Measurements from ENCODE around the gene DNAJB5.

The DNAJB5 gene

DNA sequence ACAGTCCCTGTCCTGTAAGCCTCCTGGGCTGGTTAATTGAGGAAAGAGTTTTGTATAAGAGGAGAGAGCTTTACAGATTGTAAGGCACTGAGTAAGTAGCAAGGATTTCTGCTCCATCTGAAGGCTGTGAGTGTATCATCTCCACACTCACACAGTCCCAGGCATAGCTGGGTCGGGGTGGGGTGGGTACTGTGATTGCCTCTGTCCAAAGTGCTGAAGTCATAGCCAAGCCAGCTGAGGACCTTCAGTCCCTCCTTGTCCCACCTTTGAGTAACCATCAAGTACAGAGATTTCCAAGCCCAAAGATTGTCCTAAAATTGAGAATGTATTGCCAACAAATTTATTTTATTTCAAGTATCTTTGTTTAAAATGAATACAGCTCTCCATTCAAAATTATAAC is 5.5 kb upstream of the DNAJB5 start:
- no peak for DNase-seq (ENCODE audit: low read depth, low spot score)

DNA sequence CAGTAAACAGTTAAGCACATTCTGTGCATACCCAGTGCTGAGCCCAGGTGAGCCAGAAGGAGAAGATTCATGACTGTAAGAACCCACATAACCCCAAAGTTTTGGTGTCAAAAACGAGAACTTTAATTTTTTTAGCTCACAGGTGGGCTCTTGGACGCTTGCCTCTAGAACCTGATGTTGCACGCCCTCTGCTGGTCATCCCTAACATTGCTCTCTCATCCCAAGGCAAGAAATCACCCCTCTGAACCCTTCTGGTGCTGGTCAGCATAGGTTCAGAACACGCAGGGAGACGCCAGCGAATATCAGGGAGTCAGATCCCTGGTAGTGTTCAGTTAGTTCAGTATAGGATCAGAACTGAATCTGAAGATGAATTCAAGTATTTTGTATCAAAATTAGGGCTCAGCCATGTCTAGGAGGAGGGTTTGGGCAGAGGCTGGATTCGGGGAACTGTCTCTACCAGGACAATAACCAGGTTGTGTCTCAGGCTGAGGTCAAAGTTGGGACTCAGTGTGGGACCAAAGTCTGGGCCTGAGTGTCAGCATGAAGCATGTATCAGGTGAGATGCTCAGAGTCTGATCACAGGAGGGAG is 4.1 kb upstream of the DNAJB5 start:
- no peak for DNase-seq (ENCODE audit: low read depth, low spot score)

DNA sequence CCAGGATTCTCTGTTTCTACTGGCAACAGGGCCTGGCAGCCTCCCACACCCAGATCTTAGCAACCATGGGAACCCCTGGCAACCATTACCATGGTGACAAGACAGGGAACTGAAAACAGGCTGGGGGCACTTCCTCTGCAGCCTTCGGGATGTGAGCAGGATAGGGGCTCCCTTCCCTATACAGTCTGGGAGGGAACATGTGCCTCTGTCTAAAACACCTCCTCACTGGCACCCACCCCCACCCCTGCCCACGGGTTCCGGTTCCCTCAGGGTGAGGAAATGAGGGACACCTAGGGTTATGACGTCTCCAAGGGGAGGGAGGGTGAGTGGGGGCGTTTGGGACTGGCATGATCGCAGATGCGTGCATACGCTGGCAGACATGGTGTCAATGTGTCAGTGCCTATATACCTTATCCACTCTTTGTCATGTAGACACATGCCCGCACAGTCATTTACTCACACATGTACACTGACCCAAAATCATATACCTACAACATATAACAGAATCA is 3.0 kb upstream of the DNAJB5 start:
- DNase-seq (ENCODE audit: low read depth, low spot score): no peak

DNA sequence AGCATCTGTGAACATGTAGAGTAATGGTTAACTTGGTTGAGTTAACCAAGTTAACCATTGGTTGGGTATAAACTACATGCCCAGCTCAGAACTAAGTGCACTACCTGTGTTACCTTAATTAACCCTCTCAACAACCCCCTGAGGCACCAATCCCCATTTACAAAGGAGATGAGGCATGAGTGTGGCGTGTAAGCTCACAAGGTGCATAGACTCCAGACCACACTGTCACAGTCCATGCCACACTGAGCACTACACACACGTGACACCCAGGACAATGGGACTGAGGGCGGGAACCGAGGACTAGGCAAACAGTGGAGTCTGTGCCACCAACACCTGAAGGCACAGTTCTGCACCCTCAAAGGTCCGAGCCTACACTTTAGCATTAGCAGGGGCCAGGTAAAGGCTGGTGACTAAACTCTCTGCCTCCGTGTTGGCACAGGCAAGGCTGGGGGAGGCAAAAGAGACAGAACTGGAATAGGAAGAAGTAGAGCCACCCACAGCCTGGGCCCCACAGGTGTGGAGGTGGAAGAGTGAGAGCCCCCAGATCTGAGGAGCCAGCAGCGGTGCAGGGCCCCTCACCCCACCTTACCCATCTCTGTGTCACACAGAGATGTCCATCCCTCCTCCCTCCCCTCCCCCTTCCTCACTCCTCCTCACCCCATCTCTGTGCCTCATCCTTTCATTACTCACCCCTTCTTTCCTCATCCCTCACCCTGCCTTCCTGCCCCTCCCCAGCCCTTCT is 2.2 kb upstream of the DNAJB5 start:
- no peak for DNase-seq (ENCODE audit: low read depth, low spot score)

DNA sequence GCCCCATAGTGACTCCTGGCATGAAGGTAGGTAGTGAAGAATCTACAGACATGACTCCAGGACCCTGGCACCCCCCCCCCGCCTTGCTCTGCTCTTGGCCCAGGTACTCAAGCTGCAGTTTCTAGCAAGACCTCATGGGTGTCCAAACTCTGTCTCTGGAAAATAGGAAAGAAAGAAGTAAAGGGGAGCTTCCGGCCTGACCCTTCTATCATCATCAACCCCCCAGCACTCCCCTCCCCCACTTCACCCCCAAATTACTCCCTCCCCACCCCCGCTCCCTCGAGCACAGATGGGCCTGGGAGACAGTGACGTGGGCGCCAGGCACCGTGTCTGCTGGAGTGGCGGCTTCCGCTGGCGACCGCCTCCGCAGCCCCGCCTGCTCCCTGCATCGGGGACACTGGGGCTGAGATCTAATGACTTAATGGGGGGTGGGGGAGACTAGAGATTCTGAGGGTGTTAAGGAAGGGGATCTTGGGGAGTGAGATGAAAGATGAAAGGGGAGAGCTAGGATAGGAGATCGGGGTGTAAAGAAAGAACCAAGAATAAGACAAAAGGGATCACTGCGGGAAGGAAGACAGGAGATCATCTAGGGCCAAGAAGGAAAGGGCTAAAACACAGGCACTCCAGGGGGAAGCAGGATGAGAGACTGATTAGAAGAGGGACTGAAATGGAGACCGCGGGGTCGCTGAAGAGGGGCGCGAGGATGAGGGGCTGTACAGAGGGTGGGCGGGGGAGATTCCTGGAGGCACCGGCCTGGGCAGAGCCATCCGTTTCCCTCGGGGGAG is 1.1 kb upstream of the DNAJB5 start:
- DNase-seq (ENCODE audit: low read depth, low spot score): no peak

DNA sequence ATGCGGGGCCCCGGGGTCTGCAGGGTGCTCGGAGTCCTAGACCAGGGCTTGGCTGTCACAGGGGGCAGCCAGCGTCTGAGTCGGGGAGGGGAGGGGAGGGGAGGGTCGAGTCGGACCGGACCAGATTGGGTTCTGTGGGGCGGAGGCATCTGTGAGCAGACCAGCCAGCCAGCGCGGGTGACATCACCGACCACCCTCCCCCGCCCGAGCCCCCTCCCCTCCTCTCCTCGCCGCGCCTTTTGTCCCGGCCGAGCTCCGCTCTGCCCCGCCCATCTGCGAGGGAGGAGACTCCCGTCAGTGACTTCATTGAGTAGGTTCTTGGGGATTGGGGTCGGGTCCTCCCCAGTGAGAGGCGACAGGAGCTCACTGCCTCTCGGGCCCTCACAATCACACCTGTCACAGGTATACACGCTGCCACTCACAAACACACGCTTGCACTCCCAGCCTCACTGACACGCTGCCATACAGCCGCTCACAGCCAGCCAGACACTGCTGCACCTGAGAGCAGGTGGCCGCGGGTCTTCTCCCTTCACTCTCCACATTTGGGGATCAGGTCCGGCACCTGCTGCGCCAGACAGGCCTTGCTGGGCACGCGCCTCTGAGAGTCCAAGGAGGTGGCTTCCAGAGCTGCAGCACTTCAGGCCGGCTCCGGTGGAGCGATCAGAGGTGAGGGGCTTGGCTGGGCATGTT is 546 bp downstream of the DNAJB5 start:
- no peak for DNase-seq (ENCODE audit: low read depth, low spot score)

DNA sequence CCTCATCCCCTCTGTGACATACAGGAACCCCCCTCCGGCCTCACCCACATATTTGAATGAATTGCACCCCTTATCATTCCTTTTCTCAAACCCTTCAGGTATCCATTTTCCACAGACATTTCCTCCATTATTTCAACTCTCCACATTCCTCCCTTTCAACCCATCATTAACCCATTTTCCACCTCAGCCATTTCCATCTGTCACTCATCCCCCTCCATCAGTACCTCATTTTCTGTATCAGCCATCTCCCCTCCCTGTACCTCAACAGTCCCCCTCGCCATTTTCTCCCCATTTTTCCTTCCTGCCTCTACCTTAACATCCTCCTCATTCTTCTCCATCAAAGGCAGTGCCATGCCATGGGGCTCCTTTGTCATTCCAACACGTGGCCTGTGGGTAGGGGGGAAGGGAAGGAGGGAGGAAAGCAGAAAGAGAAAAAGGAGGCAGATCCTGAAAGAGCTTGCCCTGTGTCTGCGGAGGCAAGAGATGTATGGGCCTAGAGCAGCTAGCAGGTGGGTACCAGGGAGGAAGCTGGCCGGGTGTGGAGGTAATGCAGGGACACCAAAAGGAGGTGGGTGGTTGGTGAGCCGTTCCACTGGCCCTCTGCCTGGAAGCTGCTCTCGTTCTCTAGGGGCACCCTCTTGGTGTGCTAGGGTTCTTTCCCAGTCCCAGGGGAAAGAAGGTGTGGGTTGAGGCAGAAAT is 1.5 kb downstream of the DNAJB5 start:
- no peak for DNase-seq (ENCODE audit: low read depth, low spot score)

DNA sequence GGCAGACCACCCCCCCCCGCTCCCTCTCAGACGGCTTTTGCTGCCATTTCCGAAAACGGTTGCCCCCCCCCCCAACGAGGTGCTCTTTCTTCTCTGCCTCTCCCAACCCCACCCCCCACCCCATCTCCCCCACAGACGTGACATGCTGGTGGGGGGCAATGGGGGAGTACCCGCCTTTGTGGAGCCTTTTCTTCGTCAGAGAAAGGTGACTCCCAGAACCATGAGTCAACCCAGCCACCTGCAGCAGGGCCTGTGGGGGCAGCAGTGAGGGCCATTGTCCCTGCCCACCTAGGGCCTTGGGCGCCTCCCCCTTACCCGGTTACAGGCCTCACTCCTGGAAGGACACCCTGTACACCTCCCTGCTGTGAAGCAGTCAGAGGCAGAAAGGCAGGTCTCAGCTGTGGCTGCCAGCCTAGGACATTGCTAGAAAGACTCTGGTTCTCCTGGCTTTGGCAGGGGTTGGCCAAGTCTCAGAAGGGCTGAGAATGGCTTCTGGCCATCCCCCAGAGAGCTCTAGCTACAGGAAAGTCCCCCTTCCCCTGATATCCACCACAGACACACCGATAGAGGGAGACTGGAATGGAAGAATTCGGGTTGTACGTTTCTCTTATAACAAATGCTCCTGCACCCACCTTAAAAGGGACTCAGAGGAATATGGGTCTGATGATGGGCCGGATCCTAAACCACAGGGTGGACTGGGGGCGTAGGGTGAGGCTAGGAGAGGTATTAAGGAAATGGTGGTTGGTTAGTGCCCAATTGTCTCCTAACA is 2.2 kb downstream of the DNAJB5 start:
- DNase-seq (ENCODE audit: low read depth, low spot score): no peak

DNA sequence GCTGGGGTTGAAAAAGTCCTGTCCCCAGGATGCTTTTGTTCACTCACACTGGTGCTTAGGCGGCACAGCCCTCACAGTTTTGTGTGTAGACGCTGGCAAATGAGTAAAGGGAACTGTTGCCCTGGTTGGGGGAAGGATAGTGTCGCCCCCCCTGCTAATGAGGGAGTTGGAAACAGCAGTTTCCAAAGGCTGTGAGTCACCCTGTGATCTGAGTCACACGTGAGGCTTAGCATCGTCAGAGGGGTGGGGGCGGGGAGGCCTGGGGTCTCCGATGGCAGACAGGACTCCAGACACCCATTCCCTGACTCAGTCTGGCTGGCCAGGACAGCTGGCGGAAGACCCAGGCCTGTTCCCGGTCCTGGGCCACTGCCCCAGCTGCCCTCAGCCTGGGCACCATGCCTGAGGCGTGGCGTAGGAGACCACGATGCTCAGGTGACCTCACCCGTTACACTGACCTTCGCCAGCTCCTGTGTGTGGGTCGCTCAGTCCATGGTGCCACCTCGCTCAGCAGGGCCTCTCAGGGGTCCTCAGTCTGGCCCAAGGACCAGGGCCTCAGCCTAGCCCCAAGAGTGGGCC is 2.9 kb downstream of the DNAJB5 start:
- DNase-seq (ENCODE audit: low read depth, low spot score): no peak

DNA sequence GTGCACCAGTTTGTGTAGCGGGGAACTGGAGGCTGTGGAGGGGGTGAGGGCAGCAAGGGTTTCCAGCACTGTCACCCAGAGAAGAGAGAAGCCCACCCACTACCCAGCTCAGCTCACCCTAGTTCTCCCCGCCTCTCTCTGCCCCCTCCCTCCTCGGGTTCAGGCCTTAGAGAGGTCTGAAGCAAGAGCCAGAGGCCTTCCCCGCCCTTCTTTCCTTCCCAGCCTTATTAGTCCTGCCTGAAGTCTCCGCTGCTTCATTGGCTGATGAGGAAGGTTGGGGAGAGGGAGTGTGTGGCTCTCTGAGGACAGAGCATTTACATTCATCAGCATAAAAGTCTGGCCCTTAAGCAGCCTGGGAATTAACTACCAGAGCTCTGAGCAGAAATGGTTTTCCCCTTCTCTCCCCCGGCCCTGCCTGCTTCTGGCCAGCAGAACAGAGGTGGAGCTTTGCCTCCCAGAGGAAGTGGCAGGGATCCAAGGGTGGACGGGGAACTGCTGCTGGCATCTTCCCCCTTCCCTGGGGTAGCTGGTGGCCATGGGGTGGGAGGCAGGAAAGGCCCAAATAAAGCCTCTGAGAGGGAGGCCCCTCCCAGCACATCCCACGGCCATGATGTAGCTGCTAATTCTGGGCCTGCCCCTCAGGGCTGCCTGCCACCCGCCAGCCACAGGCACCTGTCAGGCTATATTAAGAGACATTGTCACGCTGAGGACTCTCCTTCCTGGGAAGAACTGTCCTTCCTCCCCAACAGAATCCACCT is 4.1 kb downstream of the DNAJB5 start:
- no peak for DNase-seq (ENCODE audit: low read depth, low spot score)

DNA sequence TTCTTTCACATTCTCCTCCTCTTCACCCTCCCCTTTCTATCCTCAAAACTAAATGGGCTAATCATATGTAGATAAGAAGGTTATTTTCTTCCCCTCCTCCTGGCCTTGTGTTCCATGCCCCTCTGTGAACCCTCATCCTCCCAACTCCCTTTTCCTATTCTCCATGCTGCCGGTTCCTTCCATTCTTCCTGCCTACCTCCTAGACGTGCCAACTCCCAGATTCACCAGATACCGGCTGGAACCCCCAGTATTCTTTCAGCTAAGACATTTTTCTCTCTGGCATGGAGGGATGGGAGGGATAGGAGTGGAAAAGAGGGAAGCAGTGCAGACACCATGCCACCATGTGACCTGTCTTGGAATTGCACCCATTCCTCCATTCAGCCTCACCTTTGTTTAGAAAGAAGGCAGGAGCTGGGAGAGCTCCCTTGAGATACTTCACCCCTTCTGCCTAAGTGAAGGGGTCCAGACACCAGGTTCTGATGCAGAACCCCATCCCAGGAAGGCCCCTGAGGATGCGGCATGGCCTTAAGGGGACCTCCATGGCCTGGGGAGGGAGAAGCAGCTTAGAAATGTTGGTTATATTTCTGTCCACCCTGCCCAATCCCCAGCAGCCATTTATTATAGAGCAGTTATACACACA is 4.8 kb downstream of the DNAJB5 start:
- no peak for DNase-seq (ENCODE audit: low read depth, low spot score)

DNA sequence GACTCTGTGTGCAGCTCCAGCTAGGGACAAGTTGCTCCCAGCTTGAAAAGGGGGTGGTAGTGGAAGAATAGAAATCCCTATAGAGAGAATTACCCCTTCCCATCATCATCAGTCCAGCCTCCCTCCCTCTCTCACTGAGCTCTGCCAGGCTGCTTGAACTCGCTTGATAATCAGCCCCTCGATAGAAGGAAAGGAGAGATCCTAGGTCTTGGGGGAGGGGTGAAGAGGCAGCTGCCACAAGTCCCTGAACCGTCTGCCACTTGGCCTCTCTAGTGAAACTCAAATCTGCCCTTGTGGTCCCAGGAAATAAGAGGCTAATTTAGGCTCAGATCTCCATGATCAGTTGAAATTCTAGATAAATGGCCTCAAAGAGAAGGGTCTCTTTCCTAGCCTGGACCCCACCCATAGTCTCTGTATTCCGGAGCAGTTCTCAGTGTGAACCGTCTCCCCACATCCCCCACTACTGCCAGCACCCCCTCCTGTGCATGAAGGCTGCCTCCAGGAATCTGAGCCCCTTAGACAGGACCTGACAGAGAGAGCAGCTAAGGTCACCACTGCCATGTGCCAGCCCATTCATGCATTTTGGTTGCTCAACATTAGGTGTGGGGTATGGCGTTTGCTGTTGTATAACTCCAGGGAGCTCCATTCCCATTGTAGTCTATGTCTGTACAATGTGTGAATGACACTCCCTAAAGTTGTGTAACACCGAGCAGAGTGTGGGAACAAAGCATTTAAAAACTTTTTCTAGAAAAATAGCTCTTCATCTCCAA is 5.5 kb downstream of the DNAJB5 start:
- DNase-seq (ENCODE audit: low read depth, low spot score): no peak

DNA sequence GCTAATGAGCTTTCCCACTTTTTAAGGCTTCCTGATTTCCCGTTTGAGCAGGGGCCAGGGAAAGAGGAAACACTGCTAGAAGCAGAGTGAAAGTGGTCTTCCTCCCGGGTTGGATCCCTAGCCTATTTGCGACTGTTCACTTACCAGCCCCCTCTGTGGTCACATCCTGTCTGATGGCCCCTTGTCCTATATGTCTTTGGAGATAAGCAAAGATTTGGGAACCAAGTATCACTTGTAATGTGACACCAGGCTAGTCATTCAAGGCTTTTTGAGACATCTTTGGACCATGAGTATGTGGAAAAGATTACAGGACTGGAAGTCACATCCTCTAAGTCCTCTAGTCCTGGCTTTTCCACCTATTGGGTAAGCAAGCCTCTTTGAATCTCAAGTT is 6.1 kb downstream of the DNAJB5 start:
- no peak for DNase-seq (ENCODE audit: low read depth, low spot score)

DNA sequence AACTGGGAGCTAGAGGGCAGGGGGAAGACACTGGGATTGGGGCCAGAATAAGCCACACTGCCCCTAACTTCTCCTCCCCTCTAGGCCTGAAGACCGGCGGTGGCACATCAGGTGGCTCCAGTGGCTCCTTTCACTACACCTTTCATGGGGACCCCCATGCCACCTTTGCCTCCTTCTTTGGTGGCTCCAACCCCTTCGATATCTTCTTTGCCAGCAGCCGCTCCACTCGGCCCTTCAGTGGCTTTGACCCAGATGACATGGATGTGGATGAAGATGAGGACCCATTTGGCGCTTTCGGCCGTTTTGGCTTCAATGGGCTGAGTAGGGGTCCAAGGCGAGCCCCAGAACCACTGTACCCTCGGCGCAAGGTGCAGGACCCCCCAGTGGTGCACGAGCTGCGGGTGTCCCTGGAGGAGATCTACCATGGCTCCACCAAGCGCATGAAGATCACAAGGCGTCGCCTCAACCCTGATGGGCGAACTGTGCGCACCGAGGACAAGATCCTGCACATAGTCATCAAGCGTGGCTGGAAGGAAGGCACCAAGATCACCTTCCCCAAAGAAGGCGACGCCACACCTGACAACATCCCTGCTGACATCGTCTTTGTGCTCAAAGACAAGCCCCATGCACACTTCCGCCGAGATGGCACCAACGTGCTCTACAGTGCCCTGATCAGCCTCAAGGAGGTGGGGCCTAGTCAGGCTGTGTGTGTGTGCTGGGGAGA is 6.8 kb downstream of the DNAJB5 start:
- DNase-seq (ENCODE audit: low read depth, low spot score): no peak

DNA sequence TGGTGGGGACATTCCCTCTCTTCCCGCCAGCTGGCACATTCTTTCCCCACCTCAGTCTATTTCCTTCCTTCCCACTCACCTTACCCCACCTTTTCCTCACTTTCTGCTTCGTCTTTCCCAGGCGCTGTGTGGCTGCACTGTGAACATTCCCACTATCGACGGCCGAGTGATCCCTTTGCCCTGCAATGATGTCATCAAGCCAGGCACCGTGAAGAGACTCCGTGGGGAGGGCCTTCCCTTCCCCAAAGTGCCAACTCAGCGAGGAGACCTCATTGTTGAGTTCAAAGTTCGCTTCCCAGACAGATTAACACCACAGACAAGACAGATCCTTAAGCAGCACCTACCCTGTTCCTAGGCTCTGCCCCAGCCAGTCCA is 7.3 kb downstream of the DNAJB5 start:
- DNase-seq (ENCODE audit: low read depth, low spot score): no peak

DNA sequence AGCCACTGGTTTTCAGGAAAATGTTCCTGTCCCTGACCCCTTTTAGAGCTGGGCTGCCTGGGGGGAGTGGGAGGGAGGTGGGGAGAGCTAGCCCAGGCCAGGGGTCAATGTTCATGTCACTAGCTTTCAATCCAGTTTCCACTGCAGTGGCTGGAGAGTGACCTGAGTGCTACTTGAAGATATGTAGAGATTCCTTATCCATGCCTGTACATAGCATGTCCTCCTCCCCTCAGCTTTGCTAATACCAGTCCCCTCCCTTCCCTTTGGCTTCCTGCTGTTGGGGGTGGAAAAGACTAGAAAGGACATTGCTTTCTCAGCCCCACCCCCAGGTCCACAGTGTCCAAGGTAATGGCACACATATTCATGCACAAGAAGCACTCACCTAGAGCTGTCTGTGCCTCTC is 7.8 kb downstream of the DNAJB5 start:
- DNase-seq (ENCODE audit: low read depth, low spot score): no peak

DNA sequence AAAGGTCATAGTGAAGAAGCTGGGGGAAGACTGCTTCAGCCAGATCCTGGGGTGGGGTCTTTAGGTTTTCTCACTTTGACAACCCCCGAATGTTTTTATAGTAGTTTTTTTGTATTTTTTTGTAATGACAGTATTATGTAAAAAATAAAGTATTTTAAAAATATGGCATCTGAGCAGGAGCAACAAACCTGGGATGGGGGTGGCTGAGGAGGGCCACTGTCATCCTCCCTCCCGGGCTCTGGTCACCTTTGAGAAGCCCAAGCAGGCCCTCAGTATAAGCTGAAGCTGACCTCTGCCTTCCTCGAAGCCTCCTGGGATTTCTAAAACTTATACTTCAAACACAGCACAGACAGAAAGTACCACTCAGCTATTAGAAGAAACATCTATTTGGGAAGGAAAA is 8.7 kb downstream of the DNAJB5 start:
- DNase-seq (ENCODE audit: low read depth, low spot score): no peak

DNA sequence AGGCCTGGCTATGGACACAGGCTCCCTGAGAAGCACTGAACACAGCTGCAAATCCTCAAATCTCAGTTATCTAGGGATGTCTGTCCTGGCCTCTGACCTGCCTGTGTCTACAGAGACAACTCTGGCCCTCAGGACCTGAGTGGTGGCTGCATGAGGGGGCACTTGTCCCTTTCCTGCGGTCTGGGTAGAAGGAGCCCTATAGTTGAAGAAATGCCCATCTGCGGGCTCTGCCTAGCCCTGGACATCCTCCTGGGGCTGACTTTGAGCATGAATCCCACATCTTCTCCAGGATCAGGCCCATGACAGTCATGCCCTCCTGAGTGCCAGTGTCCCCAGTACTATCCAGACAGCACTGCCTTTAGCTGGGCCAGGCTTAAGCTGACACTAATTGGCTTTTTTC is 10.0 kb downstream of the DNAJB5 start:
- DNase-seq (ENCODE audit: low read depth, low spot score): no peak
